NCI-H460 (cell line): Measurements from ENCODE around the gene RNF39. TPM values are rescaled to one million over a fixed set of nuclear protein-coding genes. Genes with fewer than 3 reads are reported as not detected.

Source experiments
- DNase-seq: peaks from one replicate; pipeline ENCODE4 v3.0.0-alpha.2; 2016; ENCODE audit warnings: low read depth; ENCODE audit errors: extremely low read depth
- small RNA-seq, 2 experiments: library from RNA; depleted of rRNA; stranded (forward); fragments of <200 nt; gene quantifications; one replicate each; pipeline ENCODE3, GENCODE V24; 2014
- total RNA-seq: library from RNA; depleted of rRNA; stranded (reverse); fragments of >200 nt; shearing (Covaris generic); gene quantifications from 2 replicates; pipeline ENCODE4 v1.2.3, GENCODE V29; 2014; rRNA removed

Gene RNF39
- total RNA-seq, 1 experiment from 2014 or later = not detected

DNA sequence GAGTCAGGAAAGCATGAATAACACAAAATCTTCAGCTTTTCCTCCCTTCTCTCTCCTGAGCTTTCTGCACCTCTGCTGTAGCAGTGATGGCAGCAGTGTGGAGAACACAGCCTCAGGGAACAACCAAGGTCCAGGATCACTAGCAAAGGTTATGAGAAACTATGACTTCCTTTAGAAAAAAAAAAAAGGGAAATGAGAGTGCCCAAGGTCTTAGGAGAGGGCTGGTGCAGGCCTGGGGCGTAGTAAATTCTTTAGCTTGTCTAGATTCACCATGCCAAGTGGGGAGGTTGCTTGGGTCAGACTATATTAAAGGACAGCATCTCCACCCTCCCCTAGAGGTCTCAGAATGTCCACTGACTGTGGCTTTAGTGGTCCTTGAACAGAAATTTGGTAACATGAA is 54.9 kb downstream of the RNF39 start:
- no peak for DNase-seq

Small RNA genes lying within 50 kb of the gene (small RNA-seq; reads per million reads assigned to genes)
- 0 reads per million in 2 experiments for gene RF02218
- 0 reads per million in 2 experiments for gene RF02219
- gene RF02220 = 0 reads per million in 2 experiments

Other genes starting within 250 kb of the RNF39 start
- gene HLA-G, start 247.9 kb downstream of the RNF39 start, total RNA-seq = not detected in 2 replicates
- gene HLA-A, start 133.2 kb downstream of the RNF39 start, total RNA-seq = 605 and 660 TPM in 2 replicates
- gene POLR1H, start 14.5 kb downstream of the RNF39 start, total RNA-seq = 25.6 and 32.5 TPM in 2 replicates
- 70.2 and 74.1 TPM in 2 replicates for gene PPP1R11, start 8.6 kb downstream of the RNF39 start, total RNA-seq
- not detected in 2 replicates for gene TRIM31, start 37.3 kb upstream of the RNF39 start, total RNA-seq
- gene TRIM40, start 60.4 kb upstream of the RNF39 start, total RNA-seq = not detected in 2 replicates
- gene TRIM10, start 85.4 kb upstream of the RNF39 start, total RNA-seq = not detected in 2 replicates
- gene TRIM15, start 87.8 kb upstream of the RNF39 start, total RNA-seq = 0.12 TPM in 1 of 2 replicates, not detected in the other
- 14.2 and 17.4 TPM in 2 replicates for gene TRIM26, start 137.6 kb upstream of the RNF39 start, total RNA-seq